GM23338 (cell line): ENCODE results near the gene FAM53B. TPM values are rescaled to one million over a fixed set of nuclear protein-coding genes. Genes with fewer than 3 reads are reported as not detected.

ENCODE experiments used
- ATAC-seq: fragments of 200-7000 bp; cut with Tn5 transposase; 3 replicates; pipeline ENCODE4 v1.9.1; 2020
- DNase-seq: peaks from one replicate; pipeline ENCODE4 v3.0.0-alpha.2; 2015; ENCODE audit warnings: low spot score
- H2AFZ ChIP-seq: fragments of 200-600 bp; sonication (generic); 2 replicates; pipeline ENCODE4 v1.8.0; 2016; ENCODE audit warnings: antibody characterized with exemption, mild to moderate bottlenecking, moderate library complexity
- H3F3A ChIP-seq: fragments of 200-600 bp; sonication (generic); replicated peaks from 2 replicates; pipeline ENCODE4 v1.8.0; 2017; ENCODE audit warnings: antibody characterized with exemption, mixed run types, low read depth
- H3K27ac ChIP-seq: fragments of 200-600 bp; sonication (generic); 2 replicates; pipeline ENCODE4 v1.6.1; 2016; ENCODE audit warnings: low read depth
- H3K27me3 ChIP-seq: fragments of 200-600 bp; sonication (generic); 2 replicates; pipeline ENCODE4 v1.8.0; 2016; ENCODE audit warnings: mild to moderate bottlenecking, mixed run types, moderate library complexity; ENCODE audit not compliant: insufficient read depth
- H3K36me3 ChIP-seq: fragments of 200-600 bp; sonication (generic); 2 replicates; pipeline ENCODE4 v1.8.0; 2016; ENCODE audit warnings: mild to moderate bottlenecking; ENCODE audit not compliant: insufficient read depth
- H3K4me1 ChIP-seq: fragments of 200-600 bp; sonication (generic); 2 replicates; pipeline ENCODE4 v1.8.0; 2016; ENCODE audit warnings: mild to moderate bottlenecking, moderate library complexity; ENCODE audit not compliant: insufficient read depth
- H3K4me2 ChIP-seq: fragments of 200-600 bp; sonication (generic); 2 replicates; pipeline ENCODE4 v1.7.1; 2017; ENCODE audit warnings: mixed run types
- H3K4me3 ChIP-seq: fragments of 200-600 bp; sonication (generic); 2 replicates; pipeline ENCODE4 v1.6.1; 2016; ENCODE audit warnings: mixed run types
- H3K79me2 ChIP-seq: fragments of 200-600 bp; sonication (generic); replicated peaks from 2 replicates; pipeline ENCODE4 v1.8.0; 2017; ENCODE audit warnings: mild to moderate bottlenecking; ENCODE audit not compliant: insufficient read depth
- H3K9me2 ChIP-seq: fragments of 200-600 bp; sonication (generic); 2 replicates; pipeline ENCODE4 v1.8.0; 2017; ENCODE audit not compliant: insufficient read depth
- H4K20me1 ChIP-seq: fragments of 200-600 bp; sonication (generic); replicated peaks from 2 replicates; pipeline ENCODE4 v1.8.0; 2017; ENCODE audit warnings: mild to moderate bottlenecking; ENCODE audit not compliant: insufficient read depth
- H3K27ac Mint-ChIP-seq: 2 replicates; pipeline ENCODE4 v1.8.0; 2020; ENCODE audit warnings: inconsistent platforms, mild to moderate bottlenecking, moderate library complexity, mixed read lengths
- H3K27me3 Mint-ChIP-seq: 3 replicates; pipeline ENCODE4 v1.8.0; 2022; ENCODE audit warnings: low read depth, mild to moderate bottlenecking, moderate library complexity, mixed read lengths, inconsistent platforms; ENCODE audit not compliant: insufficient read depth, poor library complexity
- H3K36me3 Mint-ChIP-seq: 3 replicates; pipeline ENCODE4 v1.8.0; 2021; ENCODE audit warnings: low read depth, mild to moderate bottlenecking, inconsistent platforms, moderate library complexity, mixed read lengths
- H3K4me1 Mint-ChIP-seq: 3 replicates; pipeline ENCODE4 v1.8.0; 2020; ENCODE audit warnings: mild to moderate bottlenecking, inconsistent platforms, mixed read lengths
- H3K4me3 Mint-ChIP-seq: 3 replicates; pipeline ENCODE4 v1.8.0; 2021; ENCODE audit warnings: moderate library complexity, mild to moderate bottlenecking, inconsistent platforms, mixed read lengths
- H3K9me3 Mint-ChIP-seq: 3 replicates; pipeline ENCODE4 v1.8.0; 2020; ENCODE audit warnings: moderate library complexity, mild to moderate bottlenecking, inconsistent platforms, mixed read lengths
- CREB1 ChIP-seq: fragments of 250-450 bp; sonication (Bioruptor Pico); IDR thresholded peaks from 2 replicates; pipeline ENCODE4 v1.5.0; 2020; ENCODE audit warnings: low read depth, mild to moderate bottlenecking, moderate library complexity
- CTCF ChIP-seq, 2 experiments: fragments of 200-600 bp in 1 of 2; sonication (generic) in 1 of 2; conservative IDR thresholded peaks; 2 replicates each; pipeline versions ENCODE4 v1.5.1 to v1.6.1; 2016 to 2017; ENCODE audit warnings: antibody characterized with exemption in 2 of 2, low read depth in 2 of 2, mild to moderate bottlenecking in 2 of 2, moderate library complexity in 1 of 2
- ETS1 ChIP-seq: IDR thresholded peaks from 2 replicates; pipeline ENCODE4 v1.6.1; 2016; ENCODE audit warnings: antibody characterized with exemption
- EZH2 ChIP-seq: fragments of 200-600 bp; sonication (generic); IDR thresholded peaks from one replicate; pipeline ENCODE4 v1.8.0; 2017; ENCODE audit warnings: antibody characterized with exemption, mild to moderate bottlenecking, low read depth; ENCODE audit not compliant: unreplicated experiment
- EZH2phosphoT487 ChIP-seq: fragments of 200-600 bp; sonication (generic); IDR thresholded peaks from one replicate; pipeline ENCODE4 v1.8.1; 2018; ENCODE audit warnings: antibody characterized with exemption; ENCODE audit not compliant: unreplicated experiment
- JUNB ChIP-seq: IDR thresholded peaks from one replicate; pipeline ENCODE4 v1.6.1; 2016; ENCODE audit warnings: antibody characterized with exemption; ENCODE audit not compliant: unreplicated experiment
- NANOG ChIP-seq: IDR thresholded peaks from 2 replicates; pipeline ENCODE4 v1.6.1; 2016; ENCODE audit warnings: antibody characterized with exemption, borderline replicate concordance
- POLR2AphosphoS5 ChIP-seq: IDR thresholded peaks from 2 replicates; pipeline ENCODE4 v1.6.1; 2016; ENCODE audit warnings: antibody characterized with exemption, low read depth
- REST ChIP-seq: IDR thresholded peaks from one replicate; pipeline ENCODE4 v1.6.1; 2018; ENCODE audit warnings: antibody characterized with exemption; ENCODE audit not compliant: unreplicated experiment
- STAT1 ChIP-seq: IDR thresholded peaks from one replicate; pipeline ENCODE4 v1.6.1; 2016; ENCODE audit warnings: antibody characterized with exemption; ENCODE audit not compliant: unreplicated experiment
- ZNF114 ChIP-seq: fragments of 250-450 bp; sonication (Bioruptor Pico); IDR thresholded peaks from 2 replicates; pipeline ENCODE4 v1.5.0; 2020; ENCODE audit warnings: mild to moderate bottlenecking, moderate library complexity
- ZNF331 ChIP-seq: fragments of 250-450 bp; sonication (Bioruptor Pico); IDR thresholded peaks from 2 replicates; pipeline ENCODE4 v1.5.0; 2020; ENCODE audit warnings: low read depth, mild to moderate bottlenecking, moderate library complexity
- ZNF462 ChIP-seq: fragments of 250-450 bp; sonication (Bioruptor Pico); IDR thresholded peaks from 2 replicates; pipeline ENCODE4 v1.5.0; 2020; ENCODE audit warnings: mild to moderate bottlenecking, moderate library complexity
- polyA plus RNA-seq: library from polyadenylated mRNA; unstranded; fragments of >200 nt; fragmentation: Nextera tagmentation; extraction: Ambion mirVana; gene quantifications from 2 replicates; pipeline ENCODE4 v1.2.1, GENCODE V29; 2016
- total RNA-seq: library from RNA; depleted of rRNA; stranded (reverse); fragments of >200 nt; shearing (Covaris generic); gene quantifications from 2 replicates; pipeline ENCODE4 v1.2.3, GENCODE V29; 2014

The FAM53B gene
- total and polyA plus RNA-seq, 2 experiments from 2014 or later = 3.0 to 20.3 TPM

- peaks cover 46% of the 10 kb centered on the region for H3K4me1 Mint-ChIP-seq
Measured at GRCh38 chr10:124721330-124722045, 22.7 kb downstream of the FAM53B start.

More at GRCh38 chr10:124721330-124722045, 22.7 kb downstream of the FAM53B start:
- H3K36me3 ChIP-seq = no peaks in the 10 kb centered on the region
- peaks cover 12% of the 10 kb centered on the region for H3K79me2 ChIP-seq
- TF ChIP-seq STAT1 (no peak), ZNF462 (CRISPR knock-in tag) (no peak), POLR2AphosphoS5 (no peak), CREB1 (CRISPR knock-in tag) (no peak), CTCF (conservative IDR thresholded peaks at IDR 0.05; ENCODE audit: low read depth in 2 of 2) (no peak), JUNB (no peak), EZH2phosphoT487 (no peak), ZNF114 (no peak), ZNF331 (CRISPR knock-in tag) (no peak), REST (no peak), ETS1 (no peak), EZH2 (no peak), NANOG (no peak)
- no peaks in the 10 kb centered on the region for H3K9me2 ChIP-seq
- no peak overlapping the region for H3K4me3 ChIP-seq
- H3K27me3 Mint-ChIP-seq = peaks cover 1% of the 10 kb centered on the region
- ATAC-seq (no peak), DNase-seq (no peak)
- H3K9me3 Mint-ChIP-seq = no peaks in the 10 kb centered on the region
- H3F3A ChIP-seq = no peaks in the 10 kb centered on the region; the same call in 1 of the 2 replicates
- peak overlapping the region; percentile 13; the same call in 1 of the 2 replicates for H3K27ac Mint-ChIP-seq
- no peak overlapping the region for H3K27ac ChIP-seq
- no peaks in the 10 kb centered on the region for H4K20me1 ChIP-seq
- H3K27me3 ChIP-seq = no peaks in the 10 kb centered on the region
- no peak overlapping the region for H3K4me2 ChIP-seq
- no peak overlapping the region for H2AFZ ChIP-seq
- H3K4me1 ChIP-seq = peaks cover 10% of the 10 kb centered on the region
- H3K36me3 Mint-ChIP-seq = no peaks in the 10 kb centered on the region
- H3K4me3 Mint-ChIP-seq = no peak overlapping the region
